Colonic mucosa (tissue), 4 donors: ENCODE results near the gene RFT1. TPM values are rescaled to one million over a fixed set of nuclear protein-coding genes. Genes with fewer than 3 reads are reported as not detected.

Experiments
- DNase-seq: peaks from one replicate; pipeline ENCODE4 v3.0.0-alpha.2; 2020
- H3K27ac ChIP-seq: fragments of 200-600 bp; one replicate; pipeline ENCODE4 v1.8.0; 2021
- H3K27me3 ChIP-seq: fragments of 200-600 bp; one replicate; pipeline ENCODE4 v1.8.0; 2021
- H3K36me3 ChIP-seq: fragments of 200-600 bp; one replicate; pipeline ENCODE4 v1.8.0; 2021
- H3K4me1 ChIP-seq: fragments of 200-600 bp; one replicate; pipeline ENCODE4 v1.8.0; 2021; ENCODE audit warnings: mild to moderate bottlenecking
- H3K4me3 ChIP-seq: fragments of 200-600 bp; one replicate; pipeline ENCODE4 v1.8.0; 2021
- H3K9ac ChIP-seq, 2 donors: one replicate each; pipeline ENCODE4 v1.7.0; 2013; ENCODE audit warnings: control low read depth in 2 of 2, low read depth in 2 of 2, low read length in 2 of 2
- H3K9me3 ChIP-seq: fragments of 200-600 bp; one replicate; pipeline ENCODE4 v1.8.0; 2021
- intact Hi-C: fragments of 100-400 bp; cut with DNase I; formaldehyde crosslinking; loops from one replicate; pipeline ENCODE4 v1.14.1; 2022
- total RNA-seq, 2 donors: library from RNA; stranded (reverse); fragmentation: NEBNext Ultra II Directional in 1 of 2; extraction: Animal tissue kit (Norgen Biotek cat#: 25700) in 1 of 2; gene quantifications; one replicate each; pipeline ENCODE4 v1.2.1, GENCODE V29; 2021
- TF ChIP-seq, protein P1 (sequence below): fragments of 200-600 bp; IDR thresholded peaks from one replicate; pipeline ENCODE4 v1.8.0; 2022; ENCODE audit warnings: antibody characterized with exemption, mild to moderate bottlenecking
- donor health status: healthy.
- donor health status: DM: no; HTN: no; CAD: no.
- donor health status: DM: no; HTN: no; CAD: no.

Gene RFT1
- total RNA-seq, 2 donors from 2014 or later: 15.3 to 30.4 TPM

DNA sequence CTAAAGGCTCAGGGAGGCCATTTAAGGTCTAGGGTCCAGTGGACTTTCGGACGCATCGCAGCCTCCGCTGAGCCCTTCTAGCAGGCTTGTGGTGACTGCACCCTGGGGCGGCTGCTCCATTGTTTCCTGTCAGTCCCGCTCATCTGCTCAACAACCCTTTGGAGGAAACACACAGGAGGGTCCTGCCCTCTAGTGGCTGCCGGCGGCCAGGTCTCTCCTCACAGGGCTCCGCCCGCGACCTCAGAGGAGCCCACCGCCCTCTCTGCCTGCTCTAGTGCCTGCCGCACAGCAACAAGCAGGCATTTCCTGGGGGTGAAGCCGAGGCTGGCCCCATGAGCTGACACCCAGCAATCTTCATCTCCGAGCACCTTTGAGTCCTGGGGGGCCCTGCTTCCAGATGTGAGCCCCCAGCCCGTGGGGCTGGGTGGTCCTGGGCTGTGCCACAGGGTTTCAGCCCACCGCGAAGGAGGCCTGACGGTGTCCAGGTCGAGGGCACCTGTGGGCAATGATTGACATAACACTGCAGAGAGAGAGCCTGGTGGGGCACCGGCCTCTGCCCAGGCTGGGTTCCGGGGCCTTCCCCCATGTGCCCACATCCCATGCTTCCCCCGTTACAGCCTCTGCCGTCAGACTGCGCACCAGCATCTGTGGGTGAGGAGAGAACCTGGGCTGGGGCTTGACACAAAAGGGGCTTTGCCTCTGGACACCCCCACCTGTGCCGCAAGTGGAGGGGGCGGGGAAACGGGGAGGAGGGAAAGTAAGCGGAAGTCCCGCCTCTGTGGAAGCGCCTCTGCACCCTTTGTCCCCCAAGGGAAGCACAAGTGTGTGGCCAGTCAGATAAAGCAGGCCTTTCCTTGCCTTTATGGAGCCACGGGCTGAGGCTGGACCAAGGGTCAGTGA, 57.3 kb downstream of the RFT1 start:
- intact Hi-C loops: loop anchor here (10.0 kb wide), 2 partner anchors 218 to 328 kb away; no protein-coding TSS in a partner anchor
- Histone ChIP-seq H3K27ac (peak overlapping the region; percentile 50), H3K27me3 (no peaks in the 10 kb centered on the region), H3K4me1 (peaks cover 4% of the 10 kb centered on the region), H3K9ac (peak overlapping the region; percentile 72 to 87), H3K36me3 (no peaks in the 10 kb centered on the region), H3K9me3 (no peaks in the 10 kb centered on the region), H3K4me3 (peak overlapping the region; percentile 80)
- DNase-seq: peak; percentile 93
- TF ChIP-seq, protein P1, sequence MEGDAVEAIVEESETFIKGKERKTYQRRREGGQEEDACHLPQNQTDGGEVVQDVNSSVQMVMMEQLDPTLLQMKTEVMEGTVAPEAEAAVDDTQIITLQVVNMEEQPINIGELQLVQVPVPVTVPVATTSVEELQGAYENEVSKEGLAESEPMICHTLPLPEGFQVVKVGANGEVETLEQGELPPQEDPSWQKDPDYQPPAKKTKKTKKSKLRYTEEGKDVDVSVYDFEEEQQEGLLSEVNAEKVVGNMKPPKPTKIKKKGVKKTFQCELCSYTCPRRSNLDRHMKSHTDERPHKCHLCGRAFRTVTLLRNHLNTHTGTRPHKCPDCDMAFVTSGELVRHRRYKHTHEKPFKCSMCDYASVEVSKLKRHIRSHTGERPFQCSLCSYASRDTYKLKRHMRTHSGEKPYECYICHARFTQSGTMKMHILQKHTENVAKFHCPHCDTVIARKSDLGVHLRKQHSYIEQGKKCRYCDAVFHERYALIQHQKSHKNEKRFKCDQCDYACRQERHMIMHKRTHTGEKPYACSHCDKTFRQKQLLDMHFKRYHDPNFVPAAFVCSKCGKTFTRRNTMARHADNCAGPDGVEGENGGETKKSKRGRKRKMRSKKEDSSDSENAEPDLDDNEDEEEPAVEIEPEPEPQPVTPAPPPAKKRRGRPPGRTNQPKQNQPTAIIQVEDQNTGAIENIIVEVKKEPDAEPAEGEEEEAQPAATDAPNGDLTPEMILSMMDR: peak; percentile 92

DNA sequence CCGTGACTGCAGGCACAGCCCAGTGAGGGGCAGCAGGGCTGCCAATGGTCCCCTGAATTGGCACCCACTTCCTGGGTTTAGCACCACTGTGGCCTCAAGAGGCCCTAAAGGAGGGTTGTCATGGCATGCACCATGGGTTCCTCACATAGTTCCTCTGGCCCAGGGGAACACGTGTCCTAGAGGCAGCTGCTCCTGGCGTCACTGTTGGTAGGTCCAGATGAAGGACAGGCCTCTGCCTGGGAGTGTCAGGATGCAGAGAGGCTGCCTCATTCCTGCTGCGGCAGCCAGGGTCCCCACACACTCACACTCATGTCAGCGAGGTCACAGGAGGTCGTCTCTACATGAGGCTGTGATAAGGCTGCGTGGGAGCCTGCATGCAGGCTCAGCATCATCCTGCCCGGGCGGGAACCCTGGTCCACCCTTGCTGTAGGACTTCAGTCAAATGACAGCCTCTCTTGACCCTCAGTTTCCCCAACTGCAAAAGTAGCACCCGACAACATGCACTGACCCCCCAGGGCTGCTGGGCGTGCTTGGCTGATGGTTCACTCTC, 58.3 kb downstream of the RFT1 start:
- Histone ChIP-seq H3K4me1 (peaks cover 11% of the 10 kb centered on the region), H3K9me3 (no peaks in the 10 kb centered on the region), H3K27me3 (no peaks in the 10 kb centered on the region), H3K27ac (no peak overlapping the region), H3K36me3 (no peaks in the 10 kb centered on the region), H3K4me3 (no peak overlapping the region), H3K9ac (peak overlapping the region in 1 of 2 donors; percentile 46)
- no peak for DNase-seq
- TF ChIP-seq, protein P1: no peak
- intact Hi-C loops: loop anchor here (10.0 kb wide), 2 partner anchors 217 to 327 kb away; no protein-coding TSS in a partner anchor

DNA sequence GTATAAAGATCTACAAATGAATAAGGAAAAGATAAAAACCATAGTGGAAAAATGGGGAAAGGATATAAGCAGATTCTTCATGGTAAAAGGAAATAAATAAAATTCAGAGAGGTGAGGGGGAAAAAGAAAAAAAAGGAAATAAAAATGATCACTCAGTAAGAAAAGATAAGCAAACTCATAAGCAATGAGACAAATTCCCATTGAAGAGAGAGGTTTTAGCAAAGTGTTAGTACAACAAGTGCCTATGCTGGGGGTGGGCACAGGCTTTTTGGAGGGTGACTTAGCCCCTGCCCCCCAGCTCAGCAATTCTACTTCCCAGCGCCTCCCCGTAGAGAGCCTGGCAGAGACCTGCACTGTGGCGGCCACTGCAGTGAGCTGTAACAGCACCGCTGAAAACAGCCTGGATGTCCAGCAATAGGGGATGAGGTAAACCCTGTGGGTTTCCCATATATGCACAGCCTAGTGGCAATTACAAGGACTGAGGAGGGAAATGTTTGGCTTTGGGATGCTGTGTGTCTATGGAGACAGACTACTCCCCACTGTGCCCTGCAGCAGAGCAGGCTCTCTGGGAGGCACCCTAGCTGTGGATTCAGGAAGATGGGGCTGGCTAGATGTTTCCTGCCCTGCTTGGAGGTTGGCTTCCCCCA, 60.7 kb downstream of the RFT1 start:
- TF ChIP-seq, protein P1: no peak
- no peaks in the 10 kb centered on the region for H3K27me3 ChIP-seq
- intact Hi-C loops: loop anchor here (10.0 kb wide), 2 partner anchors 215 to 325 kb away; no protein-coding TSS in a partner anchor
- no peaks in the 10 kb centered on the region for H3K9me3 ChIP-seq
- H3K4me1 ChIP-seq: peaks cover 11% of the 10 kb centered on the region
- H3K36me3 ChIP-seq: no peaks in the 10 kb centered on the region
- DNase-seq: no peak
- H3K4me3 ChIP-seq: no peak overlapping the region
- no peak overlapping the region for H3K27ac ChIP-seq
- no peak overlapping the region for H3K9ac ChIP-seq

DNA sequence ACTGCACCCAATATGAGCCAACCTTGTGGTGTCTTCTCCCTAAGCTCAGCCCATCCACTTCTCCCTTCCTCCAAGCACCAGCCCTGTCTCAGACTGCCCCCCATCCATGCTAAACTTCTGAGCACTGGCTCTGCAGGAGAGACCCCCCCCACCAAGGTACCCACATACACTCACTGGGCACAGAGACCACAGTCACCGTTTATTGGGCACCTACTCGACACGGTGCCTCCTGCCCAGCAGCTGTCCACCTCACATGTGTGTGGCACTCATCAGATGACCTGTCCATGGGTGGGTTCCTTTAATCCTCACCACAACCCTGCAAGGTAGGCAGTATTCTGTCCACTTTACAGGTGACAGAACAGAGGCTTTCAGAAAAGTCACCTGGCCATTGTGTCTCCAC, 62.1 kb downstream of the RFT1 start:
- intact Hi-C loops: no loop called here
- no peak for DNase-seq
- H3K36me3 ChIP-seq: no peaks in the 10 kb centered on the region
- H3K27ac ChIP-seq: no peak overlapping the region
- no peaks in the 10 kb centered on the region for H3K9me3 ChIP-seq
- peaks cover 11% of the 10 kb centered on the region for H3K4me1 ChIP-seq
- H3K4me3 ChIP-seq: no peak overlapping the region
- no peaks in the 10 kb centered on the region for H3K27me3 ChIP-seq
- TF ChIP-seq, protein P1: no peak
- no peak overlapping the region for H3K9ac ChIP-seq

DNA sequence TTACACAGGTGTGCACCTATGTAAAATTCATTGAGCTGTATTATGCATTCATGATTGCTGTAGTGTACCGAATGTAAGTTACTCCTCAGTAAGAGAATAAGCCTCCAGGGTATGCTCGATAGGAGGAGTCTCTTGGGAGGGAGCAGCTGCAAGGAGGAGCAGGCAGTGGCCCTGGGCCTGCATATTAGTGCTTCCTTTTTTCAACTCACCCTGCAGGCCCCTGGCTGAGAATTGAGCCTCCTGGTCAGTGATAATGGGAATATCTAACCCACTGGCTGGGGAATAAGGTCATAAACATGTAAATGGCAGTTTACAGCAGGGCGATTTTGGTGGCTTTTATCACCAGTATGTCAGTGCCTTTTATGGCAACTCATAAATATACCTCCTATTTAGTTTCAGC, 62.7 kb downstream of the RFT1 start:
- no peak overlapping the region for H3K9ac ChIP-seq
- intact Hi-C loops: no loop called here
- H3K36me3 ChIP-seq: no peaks in the 10 kb centered on the region
- no peaks in the 10 kb centered on the region for H3K27me3 ChIP-seq
- no peak overlapping the region for H3K4me3 ChIP-seq
- H3K4me1 ChIP-seq: peaks cover 11% of the 10 kb centered on the region
- no peaks in the 10 kb centered on the region for H3K9me3 ChIP-seq
- DNase-seq: no peak
- TF ChIP-seq, protein P1: no peak
- no peak overlapping the region for H3K27ac ChIP-seq
